Muscle layer of duodenum (tissue), 2 donors: ENCODE data around the gene CARS1.

ENCODE experiments used
- H3K27ac ChIP-seq: one replicate; pipeline ENCODE4 v1.7.0; 2013; ENCODE audit warnings: mild to moderate bottlenecking, low read length
- H3K27me3 ChIP-seq: one replicate; pipeline ENCODE4 v1.7.0; 2013; ENCODE audit warnings: low read depth, mild to moderate bottlenecking, control low read depth, low read length
- H3K36me3 ChIP-seq, 2 donors: one replicate each; pipeline ENCODE4 v1.7.0; 2013; ENCODE audit warnings: low read length in 2 of 2, control low read depth in 1 of 2, mild to moderate bottlenecking in 1 of 2; ENCODE audit not compliant: insufficient read depth in 2 of 2, control insufficient read depth in 1 of 2
- H3K4me1 ChIP-seq, 2 donors: one replicate each; pipeline ENCODE4 v1.7.0; 2013; ENCODE audit warnings: low read length in 2 of 2, mild to moderate bottlenecking in 2 of 2, control low read depth in 1 of 2, moderate library complexity in 1 of 2; ENCODE audit not compliant: insufficient read depth in 2 of 2, control insufficient read depth in 1 of 2
- H3K4me3 ChIP-seq, 2 donors: one replicate each; pipeline ENCODE4 v1.7.0; 2013; ENCODE audit warnings: low read length in 2 of 2, low read depth in 1 of 2, mild to moderate bottlenecking in 1 of 2
- H3K9me3 ChIP-seq, 2 donors: one replicate each; pipeline ENCODE4 v1.7.0; 2013; ENCODE audit warnings: low read length in 2 of 2, control low read depth in 1 of 2, mild to moderate bottlenecking in 1 of 2; ENCODE audit not compliant: control insufficient read depth in 1 of 2
- donor health status: healthy.

CARS1 gene

GRCh38 chr11:2958251-2958650, 99.0 kb downstream of the CARS1 start:
- no peak overlapping the region for H3K27ac ChIP-seq
- H3K4me3 ChIP-seq = no peak overlapping the region
- peaks cover 78 to 79% of the 10 kb centered on the region in 2 donors for H3K36me3 ChIP-seq
- no peaks in the 10 kb centered on the region for H3K4me1 ChIP-seq
- no peaks in the 10 kb centered on the region for H3K27me3 ChIP-seq
- H3K9me3 ChIP-seq = no peaks in the 10 kb centered on the region

- Histone ChIP-seq H3K4me3 (no peak overlapping the region), H3K27me3 (no peaks in the 10 kb centered on the region), H3K9me3 (no peaks in the 10 kb centered on the region), H3K27ac (no peak overlapping the region), H3K36me3 (peaks cover 84 to 94% of the 10 kb centered on the region in 2 donors), H3K4me1 (no peaks in the 10 kb centered on the region)
Observed at GRCh38 chr11:2955906-2956476, 101.2 kb downstream of the CARS1 start.

GRCh38 chr11:2954263-2954662, 103.0 kb downstream of the CARS1 start:
- H3K4me3 ChIP-seq = no peak overlapping the region
- no peaks in the 10 kb centered on the region for H3K27me3 ChIP-seq
- H3K4me1 ChIP-seq = no peaks in the 10 kb centered on the region
- H3K27ac ChIP-seq = no peak overlapping the region
- no peaks in the 10 kb centered on the region for H3K9me3 ChIP-seq
- peaks cover 85 to 96% of the 10 kb centered on the region in 2 donors for H3K36me3 ChIP-seq

- H3K4me1 ChIP-seq = no peaks in the 10 kb centered on the region
- peaks cover 85 to 96% of the 10 kb centered on the region in 2 donors for H3K36me3 ChIP-seq
- H3K4me3 ChIP-seq = no peak overlapping the region
- H3K9me3 ChIP-seq = no peaks in the 10 kb centered on the region
- no peak overlapping the region for H3K27ac ChIP-seq
- no peaks in the 10 kb centered on the region for H3K27me3 ChIP-seq
Observed at GRCh38 chr11:2952290-2952689, 104.9 kb downstream of the CARS1 start.

- H3K4me3 ChIP-seq = no peak overlapping the region
- no peaks in the 10 kb centered on the region for H3K27me3 ChIP-seq
- no peak overlapping the region for H3K27ac ChIP-seq
- no peaks in the 10 kb centered on the region for H3K9me3 ChIP-seq
- H3K4me1 ChIP-seq = no peaks in the 10 kb centered on the region
- H3K36me3 ChIP-seq = peaks cover 88 to 91% of the 10 kb centered on the region in 2 donors
Observed at GRCh38 chr11:2951231-2952110, 105.8 kb downstream of the CARS1 start.
